Neural progenitor cell (in vitro differentiated cells): ENCODE results near the gene PACC1.

Source experiments
- CTCF ChIP-seq: fragments of 200-600 bp; sonication (generic); IDR thresholded peaks from 2 replicates; pipeline ENCODE4 v1.5.1; 2017; ENCODE audit warnings: antibody characterized with exemption, mild to moderate bottlenecking
- EZH2 ChIP-seq: fragments of 200-600 bp; sonication (generic); IDR thresholded peaks from 2 replicates; pipeline ENCODE4 v1.6.1; 2017; ENCODE audit warnings: antibody characterized with exemption, mild to moderate bottlenecking, moderate library complexity

DNA sequence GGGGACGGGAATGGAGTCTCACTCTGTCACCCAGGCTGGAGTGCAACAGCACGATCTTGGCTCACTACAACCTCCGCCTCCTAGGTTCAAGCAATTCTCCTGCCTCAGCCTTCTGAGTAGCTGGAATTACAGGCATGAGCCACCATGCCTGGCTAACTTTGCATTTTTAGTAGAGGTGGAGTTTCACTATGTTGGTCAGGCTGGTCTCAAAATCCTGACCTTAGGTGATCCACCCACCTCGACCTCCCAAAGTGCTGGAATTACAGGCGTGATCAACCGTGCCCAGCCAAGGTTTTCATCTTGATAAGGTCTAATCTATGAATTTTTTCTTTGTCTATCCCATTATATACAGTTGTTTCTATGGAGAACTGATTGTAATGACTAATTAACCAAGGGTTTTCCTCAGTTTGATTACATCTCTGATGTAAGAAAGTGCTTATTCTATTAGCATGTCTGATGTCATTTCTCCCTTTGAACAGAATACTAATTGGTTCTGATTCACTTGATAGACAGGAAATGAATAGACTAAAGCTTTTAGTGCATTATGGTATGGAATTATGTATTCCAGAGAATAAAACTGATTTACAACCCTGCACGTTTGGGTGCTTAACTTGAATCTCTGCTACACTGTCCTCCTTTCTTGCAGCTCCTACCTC lies 11.9 kb downstream of the PACC1 start:
- TF ChIP-seq CTCF (no peak), EZH2 (no peak)
